ENCODE measurements around the gene PEPD.

DNA sequence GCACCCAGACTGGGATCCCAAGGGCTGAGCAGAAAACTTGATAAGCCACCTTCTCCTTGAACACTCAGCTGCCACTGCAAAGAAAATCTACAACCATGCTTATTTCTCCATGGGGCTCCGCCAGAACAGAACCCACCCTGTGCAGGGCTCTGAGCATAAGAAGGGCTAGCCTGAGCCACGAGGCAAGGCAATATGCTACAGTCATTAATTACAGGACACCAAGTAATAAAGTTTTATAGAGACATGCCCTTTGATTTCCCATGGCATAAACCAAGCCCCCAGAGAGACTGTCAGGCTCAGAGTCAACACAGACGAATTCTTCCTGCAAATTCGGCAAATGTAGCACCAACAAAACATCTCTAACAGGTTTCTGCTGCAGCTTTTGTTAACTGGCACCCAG, 5.7 kb downstream of the PEPD start:
- TF ChIP-seq POLR2A (IDR thresholded peaks at IDR 0.05) (no peak), EP300 (IDR thresholded peaks at IDR 0.05) (no peak)
- TF ChIP-seq, protein P1, sequence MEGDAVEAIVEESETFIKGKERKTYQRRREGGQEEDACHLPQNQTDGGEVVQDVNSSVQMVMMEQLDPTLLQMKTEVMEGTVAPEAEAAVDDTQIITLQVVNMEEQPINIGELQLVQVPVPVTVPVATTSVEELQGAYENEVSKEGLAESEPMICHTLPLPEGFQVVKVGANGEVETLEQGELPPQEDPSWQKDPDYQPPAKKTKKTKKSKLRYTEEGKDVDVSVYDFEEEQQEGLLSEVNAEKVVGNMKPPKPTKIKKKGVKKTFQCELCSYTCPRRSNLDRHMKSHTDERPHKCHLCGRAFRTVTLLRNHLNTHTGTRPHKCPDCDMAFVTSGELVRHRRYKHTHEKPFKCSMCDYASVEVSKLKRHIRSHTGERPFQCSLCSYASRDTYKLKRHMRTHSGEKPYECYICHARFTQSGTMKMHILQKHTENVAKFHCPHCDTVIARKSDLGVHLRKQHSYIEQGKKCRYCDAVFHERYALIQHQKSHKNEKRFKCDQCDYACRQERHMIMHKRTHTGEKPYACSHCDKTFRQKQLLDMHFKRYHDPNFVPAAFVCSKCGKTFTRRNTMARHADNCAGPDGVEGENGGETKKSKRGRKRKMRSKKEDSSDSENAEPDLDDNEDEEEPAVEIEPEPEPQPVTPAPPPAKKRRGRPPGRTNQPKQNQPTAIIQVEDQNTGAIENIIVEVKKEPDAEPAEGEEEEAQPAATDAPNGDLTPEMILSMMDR (IDR thresholded peaks at IDR 0.05) = no peak

Measured in tibial nerve (tissue), 4 donors.